Activated gamma-delta T cell treated with anti-CD3 and anti-CD28 coated beads, Interleukin-2, amount 50 U/mL, for 16 hours (primary cell): ENCODE results near the gene DOK5.
A peak's percentile ranks its signal among the peaks of the same experiment; 100 is the strongest.

Experiments
- DNase-seq: peaks from one replicate; pipeline ENCODE4 v3.0.0-alpha.2; 2020; ENCODE audit warnings: low read depth

The DOK5 gene

DNA sequence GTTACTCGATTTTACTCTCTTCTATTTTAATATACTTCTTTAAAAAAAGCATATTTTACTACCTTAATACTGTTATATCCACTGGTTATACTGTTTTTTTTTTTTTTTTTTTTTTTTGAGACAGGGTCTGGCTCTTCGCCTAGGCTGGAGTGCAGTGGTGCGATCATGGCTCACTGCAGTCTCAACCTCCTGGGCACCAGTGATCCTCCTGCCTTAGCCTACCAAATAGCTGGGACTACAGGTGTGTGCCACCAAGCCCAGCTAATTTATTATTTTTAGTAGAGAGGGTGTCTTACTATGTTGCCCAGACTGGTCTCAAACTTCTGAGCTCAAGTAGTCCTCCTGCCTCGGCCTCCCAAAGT lies 170.7 kb downstream of the DOK5 start:
- DNase-seq, result no peak

DNA sequence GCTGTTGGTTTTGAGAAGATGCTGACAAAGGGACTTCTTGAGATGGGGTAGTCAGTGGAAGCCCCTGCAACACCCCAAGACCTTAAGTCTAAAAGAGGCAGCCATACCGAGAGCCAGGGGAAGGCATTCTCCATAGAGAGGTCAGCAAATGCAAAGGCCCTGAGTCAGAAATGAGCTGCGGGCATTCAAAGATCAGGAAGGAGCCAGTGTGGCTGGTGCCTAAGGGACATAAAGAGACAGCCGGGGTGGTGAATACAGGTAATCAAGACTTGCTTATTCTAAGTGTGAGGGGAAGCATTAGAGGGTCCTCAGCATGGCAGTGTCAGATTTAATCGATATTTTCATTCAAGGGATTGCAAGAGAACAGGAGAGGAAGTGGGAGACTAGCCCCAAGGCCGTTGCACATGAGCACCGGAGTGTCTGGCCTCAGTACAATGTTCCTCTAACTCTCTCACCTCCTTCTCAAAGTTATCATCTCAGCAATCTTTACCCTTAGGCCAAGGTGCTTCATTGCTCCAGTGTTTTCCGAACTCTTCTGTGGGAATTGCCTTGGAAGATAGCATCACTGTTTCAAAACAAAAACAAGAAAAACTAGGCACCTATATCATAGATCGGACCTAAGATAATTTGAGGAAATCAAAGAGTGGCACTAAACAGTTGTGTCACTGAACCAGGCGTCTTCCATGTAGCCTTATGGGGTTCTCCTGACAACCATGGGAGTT lies 173.2 kb downstream of the DOK5 start:
- DNase-seq, result no peak

DNA sequence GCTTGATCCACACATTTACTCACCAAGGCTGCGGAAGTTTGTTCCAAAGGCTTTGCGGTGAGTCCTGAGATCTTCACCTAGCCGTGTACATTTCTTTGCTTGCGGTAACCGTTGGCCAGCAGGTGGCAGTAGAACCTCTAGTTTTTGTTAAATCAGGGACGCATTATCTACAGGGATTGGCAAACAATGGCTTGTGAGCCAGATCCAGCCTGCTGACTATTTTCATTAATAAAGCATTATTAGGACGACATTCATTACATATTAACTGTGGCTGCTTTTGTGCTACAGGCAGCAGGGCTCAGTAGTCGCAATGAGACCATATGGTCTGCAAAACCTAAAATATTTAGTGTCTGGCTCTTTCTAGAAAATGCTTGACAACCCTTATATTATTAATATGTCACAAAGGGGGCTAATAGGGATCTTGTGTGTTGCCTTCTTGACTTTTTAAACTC lies 174.1 kb downstream of the DOK5 start:
- peak; percentile 24 for DNase-seq

DNA sequence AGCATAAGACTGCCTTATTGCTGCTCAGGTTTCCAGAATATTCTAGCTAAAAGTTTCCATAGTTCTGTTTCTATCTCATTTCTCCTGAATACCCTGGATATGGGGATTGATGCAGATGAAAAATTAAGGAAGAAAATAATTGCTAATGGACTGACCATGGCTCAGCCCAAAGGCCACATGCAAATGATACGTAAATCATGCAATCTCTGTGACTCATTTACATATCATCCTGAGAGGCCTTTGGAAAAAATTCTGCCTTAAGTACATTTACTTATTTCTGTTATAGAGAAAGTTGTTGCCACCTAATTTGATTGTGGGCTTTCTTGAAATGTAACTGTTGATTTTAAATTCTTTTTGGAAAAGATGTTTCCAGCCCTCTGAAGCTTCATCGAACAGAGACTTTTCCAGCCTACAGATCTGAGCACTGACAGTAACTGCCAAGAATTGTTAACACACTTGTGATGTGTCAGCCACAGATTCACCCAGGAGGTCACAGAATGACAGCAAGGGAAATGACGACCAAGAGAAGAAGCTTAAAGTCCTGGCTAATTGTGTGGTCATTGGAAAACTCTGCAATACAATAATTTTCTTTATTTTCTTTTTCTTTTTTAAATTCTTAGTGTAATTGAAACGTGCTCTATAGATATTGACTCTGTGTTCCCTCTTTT lies 174.8 kb downstream of the DOK5 start:
- DNase-seq, result no peak

DNA sequence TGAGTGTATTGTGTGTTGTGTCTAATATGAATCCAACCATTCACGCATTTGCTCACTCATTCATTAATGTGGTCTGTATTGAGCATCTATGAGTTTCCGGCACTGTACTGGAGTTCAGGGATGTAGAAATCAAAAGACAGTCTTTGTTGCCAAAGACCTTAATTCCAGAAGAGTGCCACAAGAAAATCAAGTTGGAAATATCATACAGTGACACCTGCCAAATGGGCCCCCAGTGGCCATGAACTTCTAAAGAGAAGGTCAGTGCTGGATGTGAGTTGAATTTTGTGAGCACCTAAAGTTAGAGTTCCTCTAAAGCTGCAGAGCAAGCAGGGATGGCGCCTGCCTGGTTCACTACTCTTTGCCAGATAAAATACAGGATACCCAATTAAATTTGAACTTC lies 175.9 kb downstream of the DOK5 start:
- no peak for DNase-seq

DNA sequence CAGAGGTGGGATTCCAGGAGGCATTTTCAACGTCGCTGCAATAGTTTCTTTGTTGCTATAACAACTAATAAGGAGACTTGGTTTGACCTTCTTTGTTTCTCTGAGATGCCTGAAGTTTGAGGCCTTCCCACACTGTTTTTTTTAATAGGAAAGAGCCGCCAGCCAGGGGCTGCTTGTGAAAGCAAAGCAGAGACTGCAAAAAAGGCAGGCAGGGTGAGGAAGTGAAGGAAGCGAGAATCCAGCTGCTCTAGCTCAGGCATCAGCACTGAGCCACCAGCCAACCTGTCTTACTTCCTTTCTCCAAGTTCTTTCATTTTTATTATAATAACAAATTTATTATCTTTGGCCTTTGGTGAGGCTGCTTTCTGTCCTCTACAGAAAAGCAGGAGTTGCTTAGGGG lies 179.1 kb downstream of the DOK5 start:
- DNase-seq, result no peak

DNA sequence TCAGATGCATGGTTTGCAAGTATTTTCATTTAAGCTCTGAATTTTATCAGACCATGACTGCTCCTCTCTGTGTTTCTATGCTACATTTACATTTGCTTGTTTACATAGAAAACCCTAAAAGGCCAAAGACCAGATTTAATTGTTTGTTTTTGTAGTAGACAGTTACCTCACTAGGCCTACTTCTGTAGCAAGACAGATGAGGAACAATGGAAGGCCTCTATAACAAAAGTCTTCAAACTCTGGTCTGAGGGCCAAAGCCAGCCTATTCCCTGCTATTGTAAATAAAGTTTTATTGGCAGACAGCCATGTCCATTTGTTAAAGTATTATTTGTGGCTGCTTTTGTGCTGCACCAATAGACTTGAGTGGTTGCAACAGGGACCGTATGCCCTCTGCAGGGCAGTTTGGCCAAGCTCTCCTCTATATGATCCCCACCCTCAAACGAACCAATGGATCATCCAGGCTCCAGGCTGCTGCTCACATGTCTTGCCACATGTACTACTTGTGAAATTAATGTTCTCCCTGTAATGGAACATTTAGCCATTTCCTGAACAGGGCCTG lies 182.0 kb downstream of the DOK5 start:
- no peak for DNase-seq

DNA sequence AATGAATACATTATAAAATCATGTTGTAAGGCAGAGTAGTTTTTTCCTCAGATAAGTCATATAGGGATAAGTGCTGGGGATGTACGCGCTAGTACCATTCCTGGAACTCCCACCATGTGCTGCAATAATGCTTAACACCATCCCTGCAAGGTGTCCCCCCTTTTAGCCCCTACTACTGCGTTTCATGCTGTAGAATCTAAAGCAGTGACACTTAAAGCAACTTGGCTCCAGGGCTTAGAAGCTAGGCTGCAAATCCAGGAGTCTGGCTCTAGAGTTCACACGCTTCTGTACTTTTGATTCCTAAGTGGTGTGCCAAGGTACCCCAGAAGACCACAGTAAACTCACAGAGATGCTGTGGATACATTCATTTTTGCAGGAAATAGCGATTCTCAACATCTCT lies 183.1 kb downstream of the DOK5 start:
- no peak for DNase-seq

DNA sequence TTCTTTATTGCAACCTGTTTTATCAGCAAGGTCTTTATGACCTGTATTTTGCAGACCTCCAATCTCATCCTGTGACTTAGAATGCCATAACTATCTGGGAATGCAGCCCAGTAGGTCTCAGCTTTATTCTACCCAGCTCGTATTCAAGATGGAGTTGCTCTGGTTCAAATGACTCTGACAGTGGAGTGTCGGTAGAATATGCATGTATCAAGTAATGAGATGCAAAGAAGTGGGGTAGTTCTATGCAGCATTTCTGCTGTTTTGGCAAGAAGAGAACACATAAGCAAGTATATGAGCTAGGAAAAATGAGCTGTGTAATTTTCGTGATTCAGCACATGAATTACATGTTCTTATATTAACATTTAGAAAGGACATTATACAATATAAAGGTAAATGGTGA lies 185.9 kb downstream of the DOK5 start:
- no peak for DNase-seq

DNA sequence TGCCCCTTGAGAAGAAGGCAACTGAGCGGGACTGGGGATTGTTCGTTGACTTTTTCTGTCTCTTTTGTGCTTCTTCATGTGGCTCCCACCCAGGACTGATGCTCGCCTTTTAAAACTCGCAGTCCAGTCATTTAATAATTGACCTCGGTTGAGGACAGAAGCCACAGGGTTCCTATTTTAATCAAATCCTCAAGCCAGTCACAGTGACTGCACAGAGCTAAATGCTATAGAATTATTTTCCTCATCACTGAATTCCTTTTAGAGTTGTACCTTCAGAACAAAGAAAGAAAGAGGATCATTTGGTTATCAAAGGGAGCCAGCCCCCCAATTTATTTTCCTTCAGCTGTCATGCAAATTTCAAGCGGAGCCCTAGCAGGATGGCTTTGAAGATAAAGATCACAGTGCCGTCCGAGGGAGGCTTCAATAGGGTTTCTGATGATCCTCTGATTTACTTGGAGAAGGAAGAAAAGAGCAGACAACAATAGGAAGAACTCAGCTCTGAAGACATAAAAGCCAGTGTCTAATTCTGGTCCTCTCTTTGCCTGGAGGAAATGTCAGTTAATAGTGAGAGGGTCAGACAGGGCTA lies 186.6 kb downstream of the DOK5 start:
- no peak for DNase-seq

DNA sequence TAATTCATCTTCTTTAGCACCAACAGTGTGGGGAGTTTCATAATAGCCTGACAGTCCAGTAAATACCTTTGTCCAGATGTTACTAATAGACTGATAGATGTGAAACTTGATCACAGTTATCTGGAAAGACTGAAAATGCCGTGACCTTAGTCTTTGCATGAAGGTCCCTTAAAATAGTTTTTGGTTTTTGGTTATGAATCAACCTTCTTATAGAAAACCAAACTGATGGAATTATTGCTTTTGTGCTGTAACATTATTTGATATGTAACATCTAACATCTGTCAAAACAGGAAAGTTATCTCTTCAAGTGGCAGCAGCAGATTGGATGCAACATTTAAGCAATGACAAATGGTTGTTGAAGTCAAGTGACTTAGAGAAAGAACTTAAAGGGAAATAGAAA lies 190.4 kb downstream of the DOK5 start:
- no peak for DNase-seq

DNA sequence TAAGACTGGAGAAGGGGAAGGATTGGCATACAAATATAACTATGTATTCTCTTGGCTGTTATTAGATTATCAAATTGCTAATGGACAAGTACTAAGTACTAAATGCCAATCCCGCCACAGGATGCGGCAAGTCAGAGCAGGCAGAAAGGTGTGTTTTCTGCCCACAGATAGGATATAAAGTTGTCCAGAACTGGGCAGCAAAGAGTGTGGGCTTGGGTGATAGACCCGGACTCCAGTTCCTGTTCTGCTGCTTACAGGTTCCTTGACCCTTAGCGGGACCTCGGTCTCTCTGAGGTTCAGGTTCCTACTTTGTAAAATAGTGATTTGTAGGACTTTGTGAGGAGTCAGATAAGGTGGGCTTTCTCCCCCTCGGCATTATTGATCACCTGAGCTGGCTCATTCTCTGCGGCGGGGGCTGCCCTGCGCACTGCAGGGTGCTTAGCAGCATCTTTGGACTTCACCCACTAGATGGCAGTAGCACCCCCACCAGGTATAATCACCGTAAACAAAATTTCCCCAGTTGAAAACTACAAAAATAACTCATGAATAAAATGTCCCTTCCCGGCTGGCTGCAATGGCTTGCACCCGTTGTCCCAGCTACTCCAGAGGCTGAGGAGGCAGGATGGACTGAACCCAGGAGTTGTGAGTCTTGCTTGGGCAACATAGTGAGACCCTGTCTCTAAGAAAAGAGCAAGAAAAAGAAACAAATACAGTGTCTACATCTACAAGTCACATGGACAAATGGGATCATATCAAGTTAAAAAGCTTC lies 193.1 kb downstream of the DOK5 start:
- DNase-seq, result no peak

DNA sequence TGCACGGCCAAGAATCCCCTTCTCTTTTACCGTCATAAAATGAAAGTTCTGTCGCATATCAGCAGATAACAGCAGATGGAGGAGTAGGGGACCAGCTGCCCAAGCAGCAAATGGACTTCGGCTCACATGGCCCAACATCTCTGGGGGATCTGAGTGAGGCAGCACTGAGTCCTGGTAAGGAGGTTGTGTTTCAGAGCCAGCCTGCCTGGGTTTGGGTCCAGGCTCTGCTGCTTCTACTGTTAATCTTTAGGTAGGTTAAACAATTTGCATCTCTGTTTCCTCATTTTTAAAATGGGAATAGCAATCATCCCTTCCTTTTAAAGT lies 193.6 kb downstream of the DOK5 start:
- DNase-seq, result no peak

DNA sequence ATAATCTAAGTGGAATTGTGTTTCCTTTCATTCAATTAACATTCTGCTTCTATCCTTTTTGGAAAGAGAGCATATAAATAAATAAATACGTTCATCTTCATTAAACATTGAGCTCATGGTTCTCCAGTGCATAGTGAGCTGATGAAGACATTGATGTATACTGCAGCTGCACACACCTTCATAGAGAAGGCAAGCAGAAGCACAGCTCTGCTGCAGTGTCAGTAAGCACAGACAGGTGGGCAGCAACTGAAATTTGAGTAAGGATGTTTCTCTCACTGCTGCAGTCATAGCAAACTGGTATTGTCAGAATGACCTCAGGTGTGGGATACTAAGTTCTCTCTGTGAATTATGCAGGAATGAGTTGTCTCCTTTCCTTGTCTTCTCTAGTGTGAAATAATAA lies 202.9 kb downstream of the DOK5 start:
- no peak for DNase-seq

DNA sequence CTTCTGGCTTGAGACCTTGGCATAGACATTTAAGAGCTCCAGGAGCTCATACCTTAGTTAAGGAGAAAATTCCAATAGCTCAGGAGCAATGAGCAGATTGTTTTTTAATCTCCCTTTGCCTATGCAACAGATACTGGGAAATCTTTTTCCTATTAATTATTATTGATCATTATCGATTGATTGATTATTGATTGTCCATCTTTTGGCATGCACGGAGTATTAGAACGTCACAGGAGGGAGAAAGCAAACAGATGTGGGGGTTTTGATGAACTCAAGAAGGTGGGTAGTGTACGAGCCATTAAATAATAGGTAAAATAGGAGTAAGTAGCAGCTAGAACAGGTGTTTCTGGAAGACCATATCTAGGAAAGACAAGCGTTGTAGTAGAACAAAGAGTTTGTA lies 205.0 kb downstream of the DOK5 start:
- DNase-seq, result no peak

DNA sequence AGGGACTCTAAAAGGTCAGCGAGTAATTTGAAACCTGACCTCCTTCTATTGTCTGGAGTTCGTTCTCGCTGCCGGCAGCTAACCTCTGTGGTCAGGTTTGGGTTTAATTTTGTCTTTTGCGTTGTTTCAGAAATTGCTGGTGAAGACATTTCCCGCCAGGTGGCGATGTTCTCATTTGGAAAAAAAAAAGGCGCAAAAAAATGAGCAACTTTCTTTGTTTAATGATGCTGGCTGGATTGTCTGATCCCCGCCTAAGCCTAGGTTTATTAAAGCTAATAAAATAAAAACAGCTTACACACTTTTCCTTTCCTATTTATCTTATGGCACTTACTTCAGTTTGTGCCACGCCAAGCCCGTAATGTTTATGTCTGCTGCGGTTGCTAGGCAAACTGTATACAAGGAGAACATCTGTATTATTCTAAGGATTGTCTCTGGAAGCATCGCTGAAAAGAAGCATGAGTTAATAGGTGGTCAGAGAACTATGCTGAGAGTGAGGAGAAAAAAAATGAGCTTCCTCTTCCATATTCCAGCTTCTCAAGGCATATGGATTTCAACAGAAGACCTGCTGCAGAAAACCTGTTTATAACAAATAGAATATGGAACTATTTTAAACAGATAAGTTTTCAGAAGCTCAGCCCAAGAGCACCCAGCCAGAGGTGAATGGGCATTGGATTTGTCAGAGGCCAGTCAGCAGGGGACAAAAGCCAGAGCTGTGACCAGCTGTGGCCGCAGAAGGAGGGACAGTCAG lies 205.7 kb downstream of the DOK5 start:
- DNase-seq, result no peak

DNA sequence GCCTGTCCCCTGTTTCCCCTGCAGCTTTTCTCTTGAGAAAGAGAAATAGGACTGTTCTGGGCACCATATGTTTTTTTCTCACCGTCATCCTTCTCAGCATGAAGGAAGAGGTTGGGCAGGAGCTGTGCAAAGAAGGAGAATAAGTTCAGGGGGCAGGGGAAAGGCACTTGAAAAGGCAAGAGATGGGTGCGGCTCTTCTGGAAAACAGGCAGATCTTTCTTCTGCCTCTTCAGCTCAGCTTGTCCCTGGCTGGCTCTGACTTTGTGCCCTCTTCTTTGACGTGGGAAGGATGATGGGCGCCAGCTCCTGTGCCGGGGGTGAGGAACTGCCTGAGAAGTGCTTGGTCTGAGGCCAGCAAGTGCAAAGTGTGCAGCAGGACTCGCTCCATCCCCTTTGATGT lies 206.5 kb downstream of the DOK5 start:
- no peak for DNase-seq

DNA sequence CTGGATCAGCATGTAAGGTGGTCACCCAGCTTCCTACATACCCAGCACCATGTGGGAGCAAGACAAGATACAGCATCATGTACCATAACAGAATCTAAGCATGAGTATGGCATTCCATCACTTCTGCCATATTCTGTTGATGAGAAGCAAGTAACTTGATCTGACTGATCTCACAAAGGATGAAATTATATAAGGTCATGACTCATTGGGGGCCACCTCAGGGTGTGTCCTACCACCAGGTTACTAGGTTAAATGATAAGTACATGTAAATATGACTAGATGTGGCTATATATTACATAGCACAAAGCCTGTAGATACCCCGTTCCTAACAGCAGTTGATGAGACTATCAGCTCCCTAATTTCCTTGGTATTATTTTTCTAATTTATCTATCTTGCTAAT lies 213.1 kb downstream of the DOK5 start:
- no peak for DNase-seq

DNA sequence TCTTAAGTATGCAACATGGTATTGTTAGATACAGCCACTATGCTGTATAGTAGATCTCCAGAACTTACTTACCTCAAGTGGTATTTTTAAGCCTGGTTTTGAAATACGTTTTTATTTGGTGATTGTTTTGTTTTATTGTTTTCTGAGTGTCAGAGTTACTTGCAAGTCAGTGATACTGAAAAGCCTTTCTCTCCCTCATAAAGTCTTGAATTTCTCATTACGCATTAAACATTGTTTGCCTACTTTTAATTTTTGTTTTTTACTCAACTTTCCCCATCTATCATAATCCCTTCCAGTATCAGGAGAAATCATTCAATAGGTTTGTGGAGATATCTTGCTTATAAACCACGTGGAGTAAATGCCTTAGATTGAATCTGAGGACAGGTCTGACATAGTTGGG lies 214.9 kb downstream of the DOK5 start:
- no peak for DNase-seq

DNA sequence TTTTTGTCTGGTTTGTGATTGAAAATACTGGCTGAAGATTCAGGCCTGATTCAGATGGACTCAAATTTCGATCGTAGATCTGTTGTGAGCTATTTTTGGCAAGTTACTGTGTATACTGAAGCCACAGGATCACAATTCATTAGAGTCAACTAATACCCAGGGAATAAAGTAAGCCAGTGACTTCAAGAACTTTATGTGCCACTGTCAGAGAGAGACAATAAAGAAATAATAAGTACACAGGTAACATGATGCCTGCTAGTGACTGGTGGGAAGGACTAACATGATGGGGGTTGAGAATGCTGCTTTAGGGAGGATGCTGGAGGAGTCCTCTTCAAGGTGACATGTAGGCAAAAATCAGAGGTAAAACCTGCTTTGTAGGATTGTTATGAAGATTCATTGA lies 215.9 kb downstream of the DOK5 start:
- no peak for DNase-seq

DNA sequence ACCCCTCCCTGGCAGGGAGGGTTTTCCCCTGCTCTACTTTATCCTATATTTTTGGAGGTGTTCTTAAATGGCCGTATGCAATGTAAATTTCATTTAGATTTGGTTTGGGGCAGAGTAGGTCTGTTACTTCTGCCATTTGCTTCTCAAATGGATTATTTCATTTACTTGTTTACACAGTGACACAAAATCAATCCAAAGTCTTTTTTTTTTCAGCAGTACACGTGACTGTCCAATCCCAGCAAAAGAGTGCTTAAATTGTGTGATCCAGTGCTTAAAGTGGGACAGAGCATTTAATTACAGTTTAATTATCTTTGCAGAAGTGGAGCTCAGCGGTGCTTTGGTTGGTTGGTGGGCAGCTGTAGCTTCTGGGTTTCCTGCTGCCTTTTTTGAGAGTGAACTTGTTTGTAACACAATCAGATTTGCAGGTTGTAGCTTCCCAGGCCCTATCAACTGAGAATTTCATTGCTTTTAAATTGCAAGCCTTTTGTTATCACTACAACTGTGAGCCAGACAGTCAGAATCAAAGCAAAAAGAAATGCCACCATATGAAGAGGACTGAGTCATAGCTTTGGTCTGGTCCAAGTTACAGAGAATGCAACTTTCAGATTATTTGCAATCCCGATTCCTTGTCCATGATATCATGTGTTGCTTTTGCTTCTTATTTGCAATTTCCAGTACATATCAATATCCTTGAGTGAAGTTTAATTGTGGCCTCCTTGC lies 216.9 kb downstream of the DOK5 start:
- DNase-seq, result no peak
